Cerebellar cortex (tissue), 1 donor: ENCODE measurements around the gene CA6.
"Not testable (repeated sequence)": the region's sequence is repeated elsewhere in the genome, so short reads cannot be mapped to it uniquely, and the experiment has no call there.

Source experiments
- DNase-seq: peaks from one replicate; pipeline ENCODE4 v3.0.0-alpha.2; 2015; ENCODE audit warnings: low spot score

Gene CA6

DNA sequence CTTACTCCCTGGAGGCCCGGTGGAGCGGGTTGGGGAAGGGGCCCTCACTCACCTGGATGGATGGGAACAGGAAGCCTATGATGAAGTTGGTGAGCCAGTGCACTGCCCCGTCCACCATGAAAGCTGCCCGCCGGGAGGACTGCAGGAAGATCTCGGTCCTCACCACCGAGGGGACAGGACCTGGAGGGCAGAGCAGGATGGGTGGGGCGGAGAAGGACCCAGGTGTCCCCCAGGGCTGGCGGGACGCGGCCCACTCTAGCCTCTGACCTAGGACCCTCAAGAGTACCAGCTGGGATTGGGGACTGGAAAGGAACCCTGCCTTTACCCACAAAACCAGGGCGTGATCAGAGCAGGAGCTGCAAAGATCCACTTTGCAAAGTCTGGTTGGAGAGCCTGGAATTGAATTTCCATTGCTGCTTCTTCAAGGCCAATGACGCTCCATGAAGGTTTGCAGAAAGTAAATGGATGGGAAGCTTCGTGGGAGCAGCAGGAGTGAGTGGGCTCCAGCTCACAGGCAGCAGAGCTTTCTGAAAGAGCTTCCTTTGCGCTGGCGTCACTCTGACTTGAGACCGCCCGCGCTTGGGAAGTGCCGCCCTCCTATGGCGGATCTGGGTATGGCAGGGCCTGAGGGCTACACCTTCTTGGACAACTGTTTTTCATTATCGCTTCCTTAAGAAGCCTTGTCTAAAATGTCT is 59.2 kb downstream of the CA6 start:
- peak; percentile 61 for DNase-seq

DNA sequence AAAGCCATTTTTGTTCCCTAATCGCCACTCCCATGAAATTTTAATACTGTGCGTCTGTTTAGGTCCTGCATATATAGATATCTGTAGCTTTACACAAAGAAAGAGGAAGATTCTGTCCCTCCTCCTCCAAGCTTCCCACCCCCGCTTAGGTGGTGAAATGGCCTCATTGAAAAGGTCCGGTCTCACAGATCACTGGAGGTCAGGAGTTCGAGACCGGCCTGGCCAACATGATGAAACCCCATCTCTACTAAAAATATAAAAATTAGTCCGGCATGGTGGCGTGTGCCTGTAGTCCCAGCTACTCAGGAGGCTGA is 59.7 kb downstream of the CA6 start:
- no peak for DNase-seq

DNA sequence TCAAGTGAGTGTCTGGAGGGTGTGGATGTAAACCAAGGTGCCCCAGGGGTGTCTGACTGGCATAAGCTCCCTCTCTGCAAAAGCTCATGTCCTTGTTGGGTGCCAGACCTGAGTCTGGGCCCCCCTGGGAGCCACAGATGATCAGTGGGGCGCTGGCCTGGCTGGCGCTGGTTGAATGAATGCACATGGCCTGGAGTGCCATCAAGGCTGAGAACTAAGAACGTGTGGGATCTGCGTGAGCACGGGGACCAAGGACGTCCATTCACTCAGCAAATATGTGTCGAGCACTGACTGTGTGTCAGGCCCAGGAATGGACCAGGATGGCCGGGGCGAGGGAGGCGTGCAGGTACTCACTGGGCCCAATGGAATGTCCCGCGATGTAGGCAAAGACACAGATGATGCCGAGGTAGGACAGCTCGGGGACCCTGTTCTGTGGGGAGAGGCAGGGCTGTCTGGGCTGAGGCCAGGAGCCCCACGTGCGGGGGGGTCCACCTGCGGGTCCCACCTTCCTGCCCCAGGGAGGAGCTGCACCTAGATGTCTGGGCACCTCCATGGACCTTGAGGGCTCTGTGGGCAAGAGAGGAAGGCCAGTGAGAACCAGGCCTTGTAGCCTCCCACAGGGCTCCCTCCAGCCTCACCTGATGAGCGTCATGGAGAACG is 61.4 kb downstream of the CA6 start:
- no peak for DNase-seq

DNA sequence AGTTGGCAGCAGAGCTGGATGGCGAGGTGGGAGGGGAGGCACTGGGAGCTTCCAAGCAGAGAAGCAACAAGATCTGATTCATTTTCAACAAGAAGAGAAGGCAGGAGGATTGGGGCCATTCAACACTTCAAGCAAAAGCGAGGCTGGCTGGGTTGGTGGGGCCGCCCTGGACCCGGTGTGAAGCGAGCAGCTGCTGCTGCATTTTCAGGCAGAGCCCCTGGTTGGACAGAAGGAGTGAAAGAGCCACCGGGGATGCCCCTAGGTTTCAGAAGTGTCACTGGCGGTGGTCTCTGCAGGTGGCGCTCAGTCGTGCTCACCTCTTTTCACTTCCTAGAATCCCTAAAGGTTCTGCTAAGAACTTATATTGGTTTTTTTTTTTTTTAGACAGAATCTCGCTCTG is 62.6 kb downstream of the CA6 start:
- no peak for DNase-seq

DNA sequence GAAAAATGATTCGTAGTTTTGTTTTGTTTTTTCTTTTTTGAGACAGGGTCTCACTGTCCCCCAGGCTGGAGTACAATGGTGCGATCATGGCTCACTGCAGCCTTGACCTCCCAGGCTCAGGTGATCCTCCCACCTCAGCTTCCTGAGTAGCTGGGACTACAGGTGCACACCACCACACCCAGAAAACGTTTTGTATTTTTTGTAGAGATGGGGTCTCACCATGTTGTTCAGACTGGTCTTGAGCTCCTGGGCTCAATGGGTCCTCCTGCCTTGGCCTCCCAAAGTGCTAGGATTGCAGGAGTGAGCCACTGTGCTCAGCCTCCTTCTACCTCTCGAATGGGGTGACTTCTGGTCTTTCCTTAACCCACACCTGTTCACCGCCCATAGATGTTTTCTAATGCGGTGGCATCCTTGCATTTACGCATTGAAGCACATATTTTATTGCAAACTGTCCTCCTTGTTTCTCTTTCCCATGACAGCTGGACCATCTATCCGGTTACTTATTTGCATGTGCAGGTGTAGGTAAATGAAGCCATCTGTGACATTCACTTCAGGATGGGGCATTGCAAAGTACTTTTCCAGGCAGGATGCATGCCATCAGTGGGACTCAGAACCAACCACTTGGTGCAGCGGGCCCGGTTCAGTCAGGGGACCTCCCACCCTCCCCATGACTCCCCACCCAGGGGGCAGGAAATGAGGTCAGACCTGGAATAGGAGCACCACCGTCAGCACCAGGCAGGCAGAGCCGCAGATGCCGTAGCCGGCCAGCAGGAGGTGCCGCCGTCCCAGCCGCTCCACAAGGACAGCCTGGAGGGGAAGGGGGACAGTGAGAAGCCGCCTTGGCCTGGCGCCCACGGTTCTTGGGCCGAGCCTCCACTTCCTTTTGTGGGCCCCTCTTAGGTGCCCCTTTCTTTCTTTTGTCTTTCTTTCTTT is 64.0 kb downstream of the CA6 start:
- DNase-seq, result peak; percentile 24

DNA sequence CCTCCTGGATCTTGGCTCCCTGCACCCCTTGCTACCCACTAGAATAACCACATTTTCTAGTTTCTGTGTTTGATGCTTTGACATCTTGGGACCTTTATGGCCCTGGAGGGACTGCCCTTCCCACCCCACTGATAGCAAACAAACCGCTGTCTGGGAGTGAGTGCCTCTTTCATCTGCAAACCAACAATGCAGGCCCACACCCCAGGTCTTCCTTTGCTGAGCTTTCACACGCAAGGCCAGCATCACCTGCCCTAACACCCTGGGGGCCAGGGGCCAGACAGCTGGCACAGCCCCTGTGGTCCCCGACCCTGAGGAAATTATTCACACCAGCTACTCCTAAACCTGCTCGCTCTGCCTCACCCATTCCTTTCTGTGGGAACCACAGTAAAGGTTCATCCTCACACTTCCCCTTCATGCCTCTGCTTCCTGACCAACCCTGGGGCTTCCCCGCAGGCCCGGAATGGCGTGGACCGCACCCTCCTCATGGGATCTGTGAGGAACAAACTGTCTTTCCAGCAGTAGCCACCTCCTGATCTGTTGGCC is 65.2 kb downstream of the CA6 start:
- DNase-seq, result no peak

DNA sequence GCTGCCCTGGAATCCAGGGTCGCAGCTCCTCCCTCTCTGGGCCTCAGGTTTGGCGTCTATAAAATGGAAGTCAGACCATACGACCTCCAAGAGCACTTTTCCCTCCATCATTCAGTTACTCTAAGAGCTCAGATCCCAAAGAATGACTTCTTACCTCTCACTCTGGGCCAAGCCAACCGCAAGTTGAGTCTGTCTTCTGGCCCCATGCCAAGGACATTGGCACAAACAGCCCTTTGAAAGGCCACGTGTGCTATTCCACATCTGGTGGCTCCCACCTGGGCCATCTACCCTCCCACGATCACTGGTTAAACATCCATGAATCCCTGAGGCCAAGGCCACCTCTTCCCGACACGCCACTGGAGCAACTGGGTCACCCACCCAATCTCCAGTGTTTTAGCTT is 68.2 kb downstream of the CA6 start:
- no peak for DNase-seq

DNA sequence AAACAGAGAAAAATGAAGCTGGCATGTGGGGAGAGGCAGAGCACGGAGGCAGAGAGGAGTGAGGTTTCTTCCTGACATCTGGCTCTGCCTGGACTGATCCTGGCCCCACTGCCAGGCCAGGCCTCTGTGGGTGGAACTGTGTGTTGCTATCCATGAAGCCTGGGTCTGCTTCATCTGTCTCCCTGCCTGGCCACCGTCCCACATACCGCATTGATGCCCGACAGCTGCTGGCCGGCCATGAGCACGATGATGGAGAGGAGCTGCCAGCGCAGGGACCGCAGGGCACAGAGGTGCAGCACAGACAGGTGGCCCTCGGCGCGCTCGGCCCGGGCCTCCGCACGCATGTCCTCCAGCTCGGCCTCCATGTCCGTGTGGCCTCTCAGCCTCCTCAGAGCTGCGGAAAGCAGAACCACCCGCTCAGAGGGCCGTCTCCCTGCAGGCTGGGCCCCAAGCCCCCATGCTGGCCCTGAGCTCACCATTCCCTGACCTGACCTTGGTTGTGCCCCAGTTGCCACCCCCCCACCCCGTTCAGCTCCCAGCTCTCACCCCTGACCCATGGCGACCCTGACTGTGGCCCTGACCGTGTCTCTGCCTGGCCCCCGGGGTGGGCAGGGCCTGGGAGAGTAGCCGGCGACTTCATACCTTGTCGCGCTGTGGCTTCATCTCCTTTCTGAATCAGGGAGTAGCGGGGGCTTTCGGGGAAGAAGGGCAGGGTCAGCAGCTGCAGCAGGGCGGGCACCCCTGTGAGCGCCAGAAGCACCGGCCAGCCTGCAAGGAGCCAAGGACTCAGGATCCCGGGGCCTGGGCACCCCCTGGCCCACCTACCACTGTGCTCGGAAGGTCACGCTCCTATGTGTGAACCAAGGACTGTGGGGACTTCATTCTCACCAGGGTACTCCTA is 69.1 kb downstream of the CA6 start:
- no peak for DNase-seq

DNA sequence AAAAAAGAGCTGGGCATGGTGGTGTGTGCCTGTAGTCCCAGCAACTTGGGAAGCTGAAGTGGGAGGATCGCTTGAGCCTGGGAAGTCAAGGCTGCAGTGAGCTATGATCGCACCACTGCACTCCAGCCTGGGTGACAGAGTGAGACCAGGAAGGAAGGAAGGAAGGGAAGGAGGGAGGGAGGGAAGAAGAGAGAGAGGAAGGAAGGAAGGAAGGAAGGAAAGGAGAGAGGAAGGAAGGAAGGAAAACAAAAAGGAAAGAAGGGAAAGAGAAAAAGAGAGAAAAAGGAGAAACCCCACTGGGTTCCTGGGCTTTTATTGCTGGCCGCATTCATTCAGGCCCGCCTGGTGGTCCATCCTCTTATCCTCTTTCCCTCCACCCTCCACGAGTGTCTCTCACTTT is 70.8 kb downstream of the CA6 start:
- no peak for DNase-seq

DNA sequence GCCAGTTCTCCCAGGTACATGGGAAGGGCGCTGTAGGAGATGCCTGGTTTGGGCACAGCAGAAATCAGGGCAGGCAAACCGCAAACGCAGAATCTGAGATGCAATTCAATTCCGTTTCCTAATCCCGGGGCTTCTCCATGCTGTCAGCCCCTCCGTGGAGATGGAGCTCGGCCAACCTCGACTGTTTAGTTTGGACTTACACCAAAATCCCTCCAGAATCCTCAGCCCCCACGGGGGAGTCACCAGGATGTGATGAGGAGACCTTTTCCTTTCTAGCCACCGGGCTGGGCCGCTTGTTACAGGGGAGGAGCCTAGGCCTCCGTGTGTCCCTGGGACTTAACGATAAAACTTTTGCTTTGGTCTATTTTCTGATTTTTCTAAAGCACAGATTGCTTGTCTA is 72.7 kb downstream of the CA6 start:
- no peak for DNase-seq

DNA sequence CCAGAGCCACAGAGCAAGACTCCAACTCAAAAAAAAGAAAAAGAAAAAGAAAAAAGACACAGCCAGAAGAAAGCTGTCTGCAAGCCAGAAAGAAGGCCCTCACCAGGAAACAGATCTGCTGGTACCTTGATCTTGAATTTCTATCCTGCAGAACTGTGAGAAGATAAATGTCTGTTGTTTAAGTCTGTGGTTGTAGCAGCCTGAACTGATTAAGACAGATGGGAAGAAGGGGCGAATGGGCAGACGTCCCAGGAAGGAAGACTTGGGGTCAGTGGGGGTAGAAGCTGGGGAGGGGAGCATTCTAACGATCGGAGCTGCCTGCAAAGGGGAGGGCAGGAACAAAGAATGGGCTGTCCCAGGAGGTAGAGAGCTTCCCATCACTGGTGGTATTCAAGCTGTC is 74.2 kb downstream of the CA6 start:
- DNase-seq, result no peak

DNA sequence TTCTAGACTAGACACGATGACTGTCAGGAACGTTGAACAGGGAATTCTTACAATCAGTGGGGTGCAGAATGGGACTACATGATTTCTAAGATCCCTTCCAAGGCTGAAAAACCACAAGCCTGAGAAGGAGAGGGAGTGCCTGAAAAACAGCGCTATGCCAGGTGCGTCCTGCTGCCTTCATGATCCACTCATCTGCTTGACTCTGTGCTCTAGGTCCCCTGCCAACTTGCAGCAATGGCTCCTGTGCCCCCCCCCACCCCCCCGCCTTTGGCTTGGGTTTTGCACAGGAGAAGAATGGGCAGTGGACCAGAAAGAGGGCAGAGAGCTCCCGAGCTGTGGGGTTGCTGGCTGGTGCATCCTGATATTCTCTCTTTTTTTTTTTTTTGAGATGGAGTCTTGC is 74.6 kb downstream of the CA6 start:
- DNase-seq, result no peak

DNA sequence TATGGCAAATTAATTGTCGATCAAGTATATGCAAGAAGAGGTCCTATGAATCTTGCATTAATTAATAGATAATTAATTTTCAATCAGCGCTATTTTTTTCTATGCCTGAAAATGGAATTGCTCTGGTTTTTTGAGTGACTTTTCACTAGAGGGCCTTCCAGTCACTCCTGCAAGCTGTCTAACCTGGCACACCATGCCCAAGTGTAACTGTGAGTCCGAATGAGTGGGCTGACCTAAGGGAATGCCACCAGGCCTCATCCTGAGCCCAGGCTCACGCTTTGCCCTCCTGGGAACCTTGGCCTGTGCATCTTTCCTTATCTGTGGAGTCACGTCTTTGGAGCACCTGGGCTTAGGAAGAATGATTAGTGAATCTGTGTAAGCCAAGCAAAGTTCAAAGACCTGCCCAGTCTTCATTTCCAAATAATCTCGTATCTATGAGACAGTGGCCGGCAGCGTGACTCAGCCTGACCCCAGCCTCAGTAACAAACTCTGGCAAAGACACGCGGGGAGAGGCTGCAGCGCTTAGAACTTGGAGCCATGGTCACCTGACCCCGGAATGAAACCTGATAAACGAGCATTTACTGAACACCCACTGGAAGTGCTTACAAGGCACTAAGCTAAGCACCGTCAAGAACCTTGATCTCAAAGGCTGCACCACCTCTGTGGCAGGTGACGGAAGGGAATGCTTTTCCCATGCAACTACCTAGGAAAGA is 76.5 kb downstream of the CA6 start:
- DNase-seq, result not testable (repeated sequence)

DNA sequence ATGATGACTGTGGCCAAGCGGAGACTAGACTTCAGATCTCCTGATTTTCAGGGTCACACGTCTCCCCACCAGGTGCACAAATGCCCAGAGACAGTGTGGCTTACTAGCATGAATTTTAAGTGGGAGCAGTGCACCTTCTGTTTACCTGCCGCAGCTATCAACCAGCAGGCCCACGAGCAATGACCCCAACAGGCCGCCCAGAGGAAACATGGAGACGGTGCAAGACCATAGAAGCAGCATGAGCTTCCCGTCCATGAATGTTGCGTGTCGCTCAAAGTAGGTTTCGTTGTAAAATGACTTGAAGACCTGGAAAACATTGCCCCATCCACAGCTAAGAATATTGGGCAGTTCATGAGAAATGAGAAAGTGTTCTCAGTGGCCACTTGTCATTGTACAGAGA is 77.1 kb downstream of the CA6 start:
- no peak for DNase-seq
